CD4-positive, alpha-beta T cell (primary cell): ENCODE measurements around the gene NID2. TPM values are rescaled to one million over a fixed set of nuclear protein-coding genes. Genes with fewer than 3 reads are reported as not detected.

Experiments used
- ATAC-seq: fragments of 200-7000 bp; cut with Tn5 transposase; one replicate; pipeline ENCODE4 v1.10.0; 2022; ENCODE audit warnings: mild to moderate bottlenecking; ENCODE audit not compliant: poor library complexity
- CTCF ChIA-PET: fragments of 350-600 bp; sonication (Branson Sonifier 250); formaldehyde crosslinking; loops from one replicate; lab custom pipeline; 2021; ENCODE audit warnings: antibody characterized with exemption, inconsistent platforms; lab: Charles Lee
- POLR2A ChIA-PET: fragments of 350-600 bp; sonication (Branson Sonifier 250); formaldehyde crosslinking; loops from one replicate; lab custom pipeline; 2021; ENCODE audit warnings: antibody characterized with exemption, inconsistent platforms; lab: Charles Lee
- DNase-seq, 14 experiments: peaks; one replicate each; pipeline ENCODE4 v3.0.0-alpha.2; 2013 to 2020; ENCODE audit warnings: mixed read lengths in 2 of 14
- H3K27ac ChIP-seq, 2 donors: one replicate each; pipeline versions ENCODE4 v1.5.1 to v1.7.0; 2013; ENCODE audit warnings: low read length in 2 of 2, low read depth in 1 of 2, mild to moderate bottlenecking in 1 of 2
- H3K27me3 ChIP-seq, 2 experiments: 1 replicate in 1 of 2; 2 replicates in 1 of 2; pipeline versions ENCODE4 v1.6.1 to v1.7.0; 2013; ENCODE audit warnings: low read length in 2 of 2, control low read depth in 1 of 2, mild to moderate bottlenecking in 1 of 2, moderate library complexity in 1 of 2; ENCODE audit not compliant: insufficient read depth in 2 of 2, control insufficient read depth in 1 of 2
- H3K36me3 ChIP-seq: one replicate; pipeline ENCODE4 v1.6.1; 2013; ENCODE audit warnings: low read length, control low read depth; ENCODE audit not compliant: insufficient read depth
- H3K4me1 ChIP-seq: one replicate; pipeline ENCODE4 v1.6.1; 2013; ENCODE audit warnings: low read length, control low read depth; ENCODE audit not compliant: insufficient read depth
- H3K4me3 ChIP-seq: one replicate; pipeline ENCODE4 v1.5.1; 2013; ENCODE audit warnings: mild to moderate bottlenecking, low read length, moderate library complexity
- H3K9me3 ChIP-seq, 2 experiments: 1 replicate in 1 of 2; 2 replicates in 1 of 2; pipeline versions ENCODE4 v1.6.1 to v1.7.0; 2013; ENCODE audit warnings: low read length in 2 of 2, mild to moderate bottlenecking in 2 of 2, control low read depth in 1 of 2, moderate library complexity in 1 of 2; ENCODE audit not compliant: control insufficient read depth in 1 of 2, insufficient read depth in 1 of 2
- H3K27ac Mint-ChIP-seq: one replicate; pipeline ENCODE4 v1.8.0; 2020; ENCODE audit warnings: mixed read lengths
- H3K27me3 Mint-ChIP-seq: one replicate; pipeline ENCODE4 v1.8.0; 2021; ENCODE audit warnings: mixed read lengths
- H3K36me3 Mint-ChIP-seq: one replicate; pipeline ENCODE4 v1.8.0; 2021; ENCODE audit warnings: low read depth, mixed read lengths
- H3K4me1 Mint-ChIP-seq: one replicate; pipeline ENCODE4 v1.8.0; 2021; ENCODE audit warnings: low read depth, mixed read lengths
- H3K4me3 Mint-ChIP-seq: one replicate; pipeline ENCODE4 v1.8.0; 2020; ENCODE audit warnings: mild to moderate bottlenecking, mixed read lengths
- H3K9me3 Mint-ChIP-seq: one replicate; pipeline ENCODE4 v1.8.0; 2020; ENCODE audit warnings: mixed read lengths
- intact Hi-C, 2 experiments: fragments of 100-400 bp; cut with DNase I in 1 of 2; cut with micrococcal nuclease in 1 of 2; formaldehyde crosslinking; loops; one replicate each; pipeline versions ENCODE4 v1.15.1 to v1.9.0; 2023 to 2025; cut with DNase I, micrococcal nuclease
- total RNA-seq, 174 experiments: library from RNA in 2 of 174; stranded (reverse) in 2 of 174; gene quantifications; one replicate each; pipeline ENCODE4 v1.2.3 and lab custom pipeline; 2021 to 2026
- TF ChIP-seq, protein P1 (sequence below): fragments of 200-600 bp; IDR thresholded peaks from one replicate; pipeline ENCODE4 v1.8.0; 2022; ENCODE audit warnings: antibody characterized with exemption, mild to moderate bottlenecking

Gene NID2
- total RNA-seq, 2 experiments from 2014 or later: 0.19 TPM; not detected in 1

DNA sequence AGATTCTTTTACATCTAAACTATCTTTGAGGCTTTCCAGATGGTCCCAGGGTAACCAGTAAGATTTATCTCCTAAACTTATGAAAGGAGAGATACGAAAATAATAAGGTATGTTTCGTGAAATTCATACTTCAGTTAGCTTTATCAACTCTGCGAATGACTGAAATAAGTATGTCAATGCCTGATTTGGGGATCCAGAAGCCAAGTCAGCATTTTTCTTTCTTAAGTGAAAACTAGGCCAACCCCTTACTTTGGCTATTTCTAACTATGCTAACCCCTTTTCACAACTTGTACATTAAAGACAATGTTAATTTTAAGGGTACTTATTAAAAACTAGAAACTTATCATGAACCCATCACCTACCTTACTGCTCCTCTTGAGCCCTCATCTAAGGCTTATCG, 26.9 kb upstream of the NID2 start:
- Histone ChIP-seq H3K27me3 (no peaks in the 10 kb centered on the region), H3K27ac (no peak overlapping the region), H3K4me1 (no peaks in the 10 kb centered on the region), H3K36me3 (no peaks in the 10 kb centered on the region), H3K4me3 (no peak overlapping the region), H3K9me3 (no peaks in the 10 kb centered on the region)
- ChIA-PET POLR2A (no interaction called here), CTCF (no interaction called here)
- DNase-seq (no peak), ATAC-seq (no peak)
- no peak overlapping the region for H3K4me3 Mint-ChIP-seq
- H3K4me1 Mint-ChIP-seq: no peaks in the 10 kb centered on the region
- no peak overlapping the region for H3K27ac Mint-ChIP-seq
- H3K36me3 Mint-ChIP-seq: no peaks in the 10 kb centered on the region
- TF ChIP-seq, protein P1, sequence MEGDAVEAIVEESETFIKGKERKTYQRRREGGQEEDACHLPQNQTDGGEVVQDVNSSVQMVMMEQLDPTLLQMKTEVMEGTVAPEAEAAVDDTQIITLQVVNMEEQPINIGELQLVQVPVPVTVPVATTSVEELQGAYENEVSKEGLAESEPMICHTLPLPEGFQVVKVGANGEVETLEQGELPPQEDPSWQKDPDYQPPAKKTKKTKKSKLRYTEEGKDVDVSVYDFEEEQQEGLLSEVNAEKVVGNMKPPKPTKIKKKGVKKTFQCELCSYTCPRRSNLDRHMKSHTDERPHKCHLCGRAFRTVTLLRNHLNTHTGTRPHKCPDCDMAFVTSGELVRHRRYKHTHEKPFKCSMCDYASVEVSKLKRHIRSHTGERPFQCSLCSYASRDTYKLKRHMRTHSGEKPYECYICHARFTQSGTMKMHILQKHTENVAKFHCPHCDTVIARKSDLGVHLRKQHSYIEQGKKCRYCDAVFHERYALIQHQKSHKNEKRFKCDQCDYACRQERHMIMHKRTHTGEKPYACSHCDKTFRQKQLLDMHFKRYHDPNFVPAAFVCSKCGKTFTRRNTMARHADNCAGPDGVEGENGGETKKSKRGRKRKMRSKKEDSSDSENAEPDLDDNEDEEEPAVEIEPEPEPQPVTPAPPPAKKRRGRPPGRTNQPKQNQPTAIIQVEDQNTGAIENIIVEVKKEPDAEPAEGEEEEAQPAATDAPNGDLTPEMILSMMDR: no peak
- H3K9me3 Mint-ChIP-seq: no peaks in the 10 kb centered on the region
- intact Hi-C loops: no loop called here
- H3K27me3 Mint-ChIP-seq: peaks cover 9% of the 10 kb centered on the region

DNA sequence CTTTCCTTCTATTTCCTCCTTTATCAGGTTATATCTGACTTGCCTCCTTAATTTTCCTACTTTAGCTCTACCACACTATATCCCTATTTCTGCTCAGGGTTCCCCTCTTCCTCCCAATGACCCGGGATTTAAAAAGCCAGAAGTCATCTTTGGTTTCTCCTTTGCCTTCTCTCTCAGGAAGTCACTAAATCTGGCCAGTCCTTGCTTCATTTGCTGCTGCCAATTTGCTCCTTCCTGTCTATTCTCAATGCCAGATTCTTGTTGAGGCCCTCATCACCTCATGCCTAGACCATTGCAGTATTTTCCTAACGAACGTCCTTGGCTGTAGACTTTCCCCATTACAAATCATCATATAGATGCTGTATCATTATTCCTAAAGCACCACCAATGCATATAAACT, 26.5 kb upstream of the NID2 start:
- Mint-ChIP-seq H3K4me3 (no peak overlapping the region), H3K27ac (no peak overlapping the region), H3K36me3 (no peaks in the 10 kb centered on the region), H3K4me1 (no peaks in the 10 kb centered on the region), H3K9me3 (no peaks in the 10 kb centered on the region), H3K27me3 (peaks cover 13% of the 10 kb centered on the region)
- intact Hi-C loops: no loop called here
- POLR2A ChIA-PET: no interaction called here
- TF ChIP-seq, protein P1: no peak
- CTCF ChIA-PET: no interaction called here
- ATAC-seq (no peak), DNase-seq (no peak)
- H3K4me1 ChIP-seq: no peaks in the 10 kb centered on the region
- no peaks in the 10 kb centered on the region for H3K27me3 ChIP-seq
- no peak overlapping the region for H3K27ac ChIP-seq
- no peaks in the 10 kb centered on the region for H3K9me3 ChIP-seq
- no peaks in the 10 kb centered on the region for H3K36me3 ChIP-seq
- no peak overlapping the region for H3K4me3 ChIP-seq

DNA sequence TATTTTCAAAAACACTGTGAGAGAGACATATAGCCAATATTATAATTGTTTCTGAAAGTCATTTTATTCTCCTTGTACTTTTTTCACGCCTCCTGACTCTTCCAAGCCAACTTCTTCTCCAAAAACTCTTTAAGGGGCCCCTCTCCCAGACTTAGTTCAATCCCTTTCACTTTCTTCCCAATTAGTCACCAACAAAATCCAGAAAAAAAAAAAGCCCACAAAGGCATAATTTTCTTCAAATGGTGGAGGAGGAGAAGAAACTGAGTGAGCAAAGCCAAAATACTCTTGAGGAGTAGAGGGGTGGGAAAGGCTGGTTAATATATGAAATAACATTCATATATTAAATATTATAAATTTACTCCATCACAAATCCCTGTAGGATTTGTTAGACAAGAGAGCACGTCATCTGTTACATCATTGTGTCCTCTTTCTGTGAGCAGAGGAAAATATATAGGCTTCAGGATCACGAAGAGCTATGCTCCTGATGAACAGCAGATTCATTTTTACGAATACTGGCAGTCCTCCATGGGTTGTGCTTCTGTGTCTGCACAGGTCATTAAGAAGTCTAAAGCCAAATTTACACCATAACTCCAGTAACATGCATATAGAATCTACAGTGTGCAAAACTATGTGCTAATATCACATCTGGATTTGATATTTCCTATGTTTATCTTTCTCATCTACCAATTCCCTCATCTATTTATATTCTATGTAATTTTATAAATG, 25.9 kb upstream of the NID2 start:
- Histone ChIP-seq H3K9me3 (no peaks in the 10 kb centered on the region), H3K4me3 (no peak overlapping the region), H3K36me3 (no peaks in the 10 kb centered on the region), H3K27ac (no peak overlapping the region), H3K4me1 (no peaks in the 10 kb centered on the region), H3K27me3 (no peaks in the 10 kb centered on the region)
- TF ChIP-seq, protein P1: no peak
- Mint-ChIP-seq H3K27me3 (peaks cover 18% of the 10 kb centered on the region), H3K4me3 (no peak overlapping the region), H3K36me3 (no peaks in the 10 kb centered on the region), H3K4me1 (no peaks in the 10 kb centered on the region), H3K9me3 (no peaks in the 10 kb centered on the region), H3K27ac (no peak overlapping the region)
- ATAC-seq (no peak), DNase-seq (no peak)
- POLR2A ChIA-PET: no interaction called here
- CTCF ChIA-PET: no interaction called here
- intact Hi-C loops: no loop called here
